Activated CD4-positive, alpha-beta T cell treated with anti-CD3 and anti-CD28 coated beads for 1 hour (primary cell): ENCODE results near the gene GSC.
"Not testable (repeated sequence)": the region's sequence is repeated elsewhere in the genome, so short reads cannot be mapped to it uniquely, and the experiment has no call there.

Experiments used
- DNase-seq: peaks from one replicate; pipeline ENCODE4 v3.0.0-alpha.2; 2020

The GSC gene

GRCh38 chr14:94769391-94770250 is at the start of gene GSC:
TSS of gene GSC (minus strand) at chr14:94770113. CDS start at chr14:94770015, 98 bp downstream.
- DNase-seq: no peak

DNA sequence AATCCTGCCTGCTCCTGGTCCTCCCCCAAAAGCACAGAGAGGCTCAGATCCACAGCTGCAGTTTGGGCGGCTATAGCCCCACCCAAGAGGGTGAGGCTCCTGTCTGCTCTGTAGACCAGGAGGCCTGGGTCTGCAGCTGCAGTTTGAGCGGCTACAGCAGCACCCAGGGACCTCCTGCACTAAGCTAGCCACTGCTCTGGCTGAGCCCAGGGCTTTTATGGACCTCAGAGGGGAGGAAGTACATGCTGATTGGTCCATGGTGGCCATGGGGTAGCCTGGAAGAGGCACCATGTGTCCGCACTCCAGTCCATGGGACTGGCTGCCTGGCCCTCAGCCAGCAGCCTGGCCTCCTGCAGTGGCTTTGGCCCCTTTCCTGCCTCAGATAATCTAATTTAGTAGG is 49.6 kb upstream of the GSC start:
- no peak for DNase-seq

DNA sequence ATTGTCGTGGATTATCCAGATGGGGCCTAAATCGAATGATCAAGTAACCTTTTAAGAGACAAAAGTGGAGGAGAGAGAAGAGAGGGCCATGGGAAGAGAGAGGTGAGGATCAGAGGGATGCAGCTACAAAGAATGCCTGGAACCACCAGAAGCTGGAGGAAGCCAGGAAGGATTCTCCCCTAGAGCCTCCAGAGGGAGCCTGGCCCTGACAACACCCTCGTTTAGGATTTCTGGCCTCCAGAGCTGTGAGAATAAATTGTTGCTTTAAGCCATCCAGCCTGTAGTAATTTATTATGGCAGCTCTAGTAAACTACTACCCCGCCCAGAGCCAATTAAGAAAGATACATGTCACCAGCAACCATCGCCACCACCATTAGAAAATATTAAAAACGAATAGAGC is 46.2 kb upstream of the GSC start:
- no peak for DNase-seq

- no peak for DNase-seq
Observed at GRCh38 chr14:94805680-94806288, 35.9 kb upstream of the GSC start.

DNA sequence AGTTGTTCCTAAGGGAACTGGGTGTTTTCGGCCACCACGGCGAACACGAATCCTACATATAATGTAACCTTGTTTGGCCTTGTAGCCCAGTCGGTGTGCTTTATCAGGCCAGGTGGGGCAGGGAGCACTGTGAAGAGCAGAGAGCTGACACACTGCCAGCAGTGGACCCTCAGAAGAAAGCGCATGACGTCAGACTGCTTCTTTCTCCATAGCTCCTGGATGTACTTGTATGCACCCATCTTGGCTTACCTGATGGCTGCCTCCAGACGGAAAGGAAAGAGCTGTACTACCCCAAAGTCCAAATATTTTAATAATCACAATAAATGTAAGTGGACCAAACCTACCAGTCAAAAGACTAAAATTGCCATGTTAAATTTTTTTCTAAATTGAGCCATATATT is 31.3 kb upstream of the GSC start:
- DNase-seq: no peak

DNA sequence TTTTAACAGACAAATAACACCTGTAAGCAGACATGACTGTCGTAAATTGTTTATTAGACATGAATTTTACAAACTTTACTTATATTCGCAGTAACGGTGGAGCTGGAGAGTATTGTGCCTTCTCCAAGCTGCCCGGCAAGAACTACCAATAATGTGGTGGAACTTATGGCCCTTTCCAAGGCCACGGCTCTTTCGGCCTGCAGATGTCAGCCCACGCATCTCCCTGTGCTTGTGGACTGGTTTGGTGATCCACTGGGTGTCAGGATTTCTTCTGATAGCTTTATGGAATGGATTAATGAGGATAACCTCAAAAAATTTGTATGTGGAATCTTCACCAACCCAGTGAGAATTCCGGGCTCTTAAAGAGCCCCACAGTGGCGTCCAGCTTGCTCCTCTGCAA is 30.9 kb upstream of the GSC start:
- DNase-seq: not testable (repeated sequence)

DNA sequence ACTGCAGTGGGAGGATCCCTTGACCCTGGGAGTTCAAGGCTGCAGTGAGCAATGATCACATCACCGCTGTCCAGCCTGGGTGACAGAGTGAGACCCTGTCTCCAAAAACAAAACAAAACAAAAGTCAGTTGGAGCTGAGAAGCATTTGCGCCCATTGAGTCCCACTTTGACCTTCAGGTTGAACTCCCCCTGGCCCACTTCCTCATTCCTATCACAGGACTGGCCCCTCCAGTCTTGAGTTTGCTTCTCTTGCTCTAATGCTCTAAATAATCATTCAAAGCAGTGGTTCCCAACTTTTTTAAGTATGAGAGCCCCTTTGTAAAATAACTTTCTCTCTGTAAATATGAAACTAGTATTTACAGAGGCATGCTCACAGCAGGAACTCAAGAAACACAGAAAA is 28.0 kb upstream of the GSC start:
- DNase-seq: no peak

DNA sequence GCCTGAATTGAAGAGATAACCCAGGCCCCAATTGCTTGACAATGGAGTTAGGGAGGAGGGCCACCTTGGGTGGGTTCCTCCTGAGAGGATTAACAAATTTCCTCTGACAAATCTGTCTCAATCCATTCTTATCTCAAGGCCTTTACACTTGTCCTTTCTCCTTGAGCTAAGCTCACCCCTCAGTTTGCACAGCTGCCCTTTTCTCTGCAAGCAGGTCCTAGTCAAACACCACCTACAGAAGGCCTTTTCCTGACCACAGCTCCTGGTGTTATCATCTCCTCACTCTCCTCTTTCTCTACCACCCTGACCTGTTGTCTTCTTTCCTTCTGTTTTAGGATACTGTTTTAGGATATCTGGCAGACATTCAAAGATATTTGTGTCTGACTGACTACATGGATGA is 26.4 kb upstream of the GSC start:
- DNase-seq: no peak

GRCh38 chr14:94795372-94795771 is 25.5 kb upstream of the GSC start:
- DNase-seq: no peak

GRCh38 chr14:94793901-94794300 is 24.0 kb upstream of the GSC start:
- DNase-seq: no peak

- DNase-seq: no peak
Observed at GRCh38 chr14:94787655-94788054, 17.7 kb upstream of the GSC start.

GRCh38 chr14:94787092-94787491 is 17.2 kb upstream of the GSC start:
- no peak for DNase-seq

DNA sequence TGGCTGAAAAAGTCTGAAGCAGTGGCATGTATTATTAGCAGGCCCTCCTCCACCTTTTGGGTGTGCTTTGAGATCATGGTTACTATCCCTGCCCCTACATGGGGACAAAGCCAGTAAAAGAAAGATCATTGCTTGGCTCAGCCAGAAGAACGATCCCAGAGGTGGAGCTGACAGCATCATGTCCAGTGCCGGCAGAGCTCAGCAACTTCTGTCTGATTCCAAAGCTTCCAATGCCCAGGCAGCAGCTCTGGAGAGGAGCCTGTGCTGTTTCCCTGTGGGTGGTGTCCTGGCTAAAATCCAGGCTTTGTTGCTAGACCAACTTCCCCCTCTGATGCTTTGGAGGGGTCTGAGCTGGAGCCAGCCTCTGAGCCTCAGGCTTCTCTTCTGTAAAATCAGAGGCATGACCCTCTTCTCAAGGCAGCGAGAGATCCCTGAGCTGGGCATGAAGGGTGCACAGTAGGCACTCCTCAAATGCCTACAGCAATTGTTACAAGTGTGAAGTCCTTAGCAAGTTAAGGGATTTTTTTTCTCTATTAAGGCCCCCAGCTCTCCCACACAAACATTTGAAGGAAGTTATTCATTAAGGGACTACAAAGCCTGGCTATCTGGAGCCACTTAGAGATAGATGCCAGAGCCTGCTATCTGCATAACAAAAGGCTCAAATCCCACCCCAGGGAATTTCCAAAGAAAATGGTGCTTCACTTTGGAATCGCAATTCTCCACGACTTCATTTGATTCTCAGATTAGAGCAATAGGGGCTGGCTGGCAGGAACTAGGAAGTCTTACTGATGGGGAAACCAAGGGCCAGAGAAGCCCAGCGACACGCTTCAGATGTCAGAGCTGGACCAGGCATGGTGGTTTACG is 10.9 kb upstream of the GSC start:
- no peak for DNase-seq

- DNase-seq: no peak
Observed at GRCh38 chr14:94779713-94780112, 9.8 kb upstream of the GSC start.

DNA sequence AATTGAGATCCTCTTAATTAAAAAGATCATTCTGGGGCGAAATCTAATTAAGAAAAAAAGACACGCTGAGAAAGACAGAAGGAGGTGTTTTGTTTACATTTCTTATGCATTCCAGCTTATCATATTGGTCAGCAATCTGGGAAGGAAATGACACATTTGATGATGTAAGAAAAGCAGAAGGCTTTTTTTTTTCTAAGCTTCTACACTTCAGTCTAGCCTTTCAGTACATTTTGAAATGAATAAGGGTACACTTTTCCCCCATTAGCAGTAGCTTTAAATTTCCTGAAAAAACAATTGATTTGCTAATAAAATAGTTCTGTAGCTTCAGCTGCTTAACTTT is 5.9 kb upstream of the GSC start:
- no peak for DNase-seq

GRCh38 chr14:94775091-94775870 is 5.4 kb upstream of the GSC start:
- DNase-seq: no peak

DNA sequence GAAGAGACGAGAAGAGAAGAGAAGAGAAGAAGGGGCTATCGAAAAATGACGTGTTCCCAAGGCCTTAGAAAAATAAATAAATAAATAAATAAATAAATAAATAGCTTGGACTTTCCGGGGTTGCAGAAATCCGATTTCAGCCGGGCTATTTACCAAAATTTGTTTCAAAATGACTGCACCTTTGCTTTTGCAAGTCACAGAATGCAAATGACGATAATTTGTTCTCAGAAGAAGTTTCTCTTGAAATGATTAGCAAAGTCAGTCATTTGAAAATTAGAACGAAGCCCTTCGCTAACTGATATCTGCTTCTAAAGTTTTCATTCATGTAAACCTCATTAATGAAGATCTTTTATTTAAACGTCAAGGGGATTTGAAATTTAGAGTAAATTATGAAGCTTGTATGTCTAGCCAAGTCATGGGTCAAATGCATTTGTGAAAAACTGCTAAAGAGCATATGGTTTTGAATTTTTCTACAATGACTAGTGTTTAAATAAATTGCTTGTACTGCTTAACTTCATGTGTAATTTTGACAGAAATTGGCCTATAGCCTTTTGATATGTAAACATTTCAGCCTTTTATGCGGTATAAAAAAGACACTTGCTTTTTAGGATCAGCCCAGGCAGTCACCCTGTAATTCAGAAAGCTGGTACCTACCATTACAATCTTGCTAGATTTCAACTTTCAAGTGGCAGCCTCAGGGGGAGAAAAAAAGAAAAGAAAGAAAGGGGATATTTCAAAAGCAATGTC is 4.6 kb upstream of the GSC start:
- no peak for DNase-seq

- no peak for DNase-seq
Observed at GRCh38 chr14:94773655-94774343, 3.9 kb upstream of the GSC start.

GRCh38 chr14:94773061-94773648 is 3.2 kb upstream of the GSC start:
- DNase-seq: no peak

- no peak for DNase-seq
Observed at GRCh38 chr14:94772548-94772947, 2.6 kb upstream of the GSC start.

- DNase-seq: no peak
Observed at GRCh38 chr14:94771906-94772490, 2.1 kb upstream of the GSC start.
